Body of pancreas (tissue), 4 donors: ENCODE results near the gene SLX4IP.

ENCODE experiments used
- POLR2A ChIP-seq, 3 donors: fragments of 450-650 bp; IDR thresholded peaks; one replicate each; pipeline ENCODE4 v1.6.1; 2016; ENCODE audit warnings: antibody characterized with exemption in 3 of 3, mild to moderate bottlenecking in 2 of 3
- TF ChIP-seq, protein P1 (sequence below), 7 experiments: fragments of 450-650 bp in 4 of 7; fragments of 200-600 bp in 3 of 7; sonication (generic) in 3 of 7; IDR thresholded peaks; one replicate each; pipeline ENCODE4 v1.5.1; 2016 to 2019; ENCODE audit warnings: antibody characterized with exemption in 7 of 7

DNA sequence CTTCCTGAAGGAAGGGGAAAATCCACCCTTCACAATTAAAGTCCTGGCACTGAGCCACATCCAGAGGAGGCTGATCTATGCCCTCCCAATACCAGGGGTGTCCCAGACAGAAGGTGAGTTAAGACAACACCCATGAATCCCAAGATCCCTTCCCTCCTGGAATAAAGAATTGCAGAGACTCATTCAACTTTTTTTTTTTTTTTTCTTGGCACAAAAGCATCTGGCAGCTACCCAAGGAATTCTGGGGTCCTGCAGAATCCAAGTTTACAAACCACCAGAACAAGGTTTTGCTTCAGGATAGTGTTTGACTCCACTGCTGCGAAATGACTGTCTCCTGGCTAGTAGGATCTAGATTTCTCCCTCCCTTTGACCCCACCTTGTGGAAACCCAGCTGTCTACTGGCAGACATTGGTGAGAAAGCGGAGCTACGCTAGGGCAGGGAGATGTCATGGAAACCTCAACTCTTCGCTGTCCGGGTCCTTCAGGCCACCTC lies 201.3 kb downstream of the SLX4IP start:
- TF ChIP-seq, protein P1, sequence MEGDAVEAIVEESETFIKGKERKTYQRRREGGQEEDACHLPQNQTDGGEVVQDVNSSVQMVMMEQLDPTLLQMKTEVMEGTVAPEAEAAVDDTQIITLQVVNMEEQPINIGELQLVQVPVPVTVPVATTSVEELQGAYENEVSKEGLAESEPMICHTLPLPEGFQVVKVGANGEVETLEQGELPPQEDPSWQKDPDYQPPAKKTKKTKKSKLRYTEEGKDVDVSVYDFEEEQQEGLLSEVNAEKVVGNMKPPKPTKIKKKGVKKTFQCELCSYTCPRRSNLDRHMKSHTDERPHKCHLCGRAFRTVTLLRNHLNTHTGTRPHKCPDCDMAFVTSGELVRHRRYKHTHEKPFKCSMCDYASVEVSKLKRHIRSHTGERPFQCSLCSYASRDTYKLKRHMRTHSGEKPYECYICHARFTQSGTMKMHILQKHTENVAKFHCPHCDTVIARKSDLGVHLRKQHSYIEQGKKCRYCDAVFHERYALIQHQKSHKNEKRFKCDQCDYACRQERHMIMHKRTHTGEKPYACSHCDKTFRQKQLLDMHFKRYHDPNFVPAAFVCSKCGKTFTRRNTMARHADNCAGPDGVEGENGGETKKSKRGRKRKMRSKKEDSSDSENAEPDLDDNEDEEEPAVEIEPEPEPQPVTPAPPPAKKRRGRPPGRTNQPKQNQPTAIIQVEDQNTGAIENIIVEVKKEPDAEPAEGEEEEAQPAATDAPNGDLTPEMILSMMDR (IDR thresholded peaks at IDR 0.05): no peak
- no peak for TF ChIP-seq POLR2A (IDR thresholded peaks at IDR 0.05)
